ENCODE results near the gene UBXN10. TPM values are rescaled to one million over a fixed set of nuclear protein-coding genes. Genes with fewer than 3 reads are reported as not detected.
A peak's percentile ranks its signal among the peaks of the same experiment; 100 is the strongest.

The UBXN10 gene
- total RNA-seq, 1 donor from 2014 or later, result 5.0 TPM

GRCh38 chr1:20194757-20195461 lies 9.0 kb downstream of the UBXN10 start:
- Mint-ChIP-seq H3K4me1 (ENCODE audit: unreplicated experiment) (no peaks in the 10 kb centered on the region), H3K27me3 (peaks cover 12% of the 10 kb centered on the region), H3K36me3 (no peaks in the 10 kb centered on the region), H3K27ac (no peak overlapping the region), H3K4me3 (no peak overlapping the region), H3K9me3 (no peaks in the 10 kb centered on the region)
- no peak for DNase-seq (ENCODE audit: extremely low spot score, unreplicated experiment)
- TF ChIP-seq CTCF (conservative IDR thresholded peaks at IDR 0.05), result peak; percentile 77

GRCh38 chr1:20195462-20195780 lies 9.5 kb downstream of the UBXN10 start:
- H3K9me3 Mint-ChIP-seq, result no peaks in the 10 kb centered on the region
- H3K27ac Mint-ChIP-seq, result no peak overlapping the region
- H3K27me3 Mint-ChIP-seq, result peaks cover 16% of the 10 kb centered on the region
- no peak for DNase-seq (ENCODE audit: extremely low spot score, unreplicated experiment)
- H3K36me3 Mint-ChIP-seq, result no peaks in the 10 kb centered on the region
- peak; percentile 31 for TF ChIP-seq CTCF (conservative IDR thresholded peaks at IDR 0.05)
- no peak overlapping the region for H3K4me3 Mint-ChIP-seq
- H3K4me1 Mint-ChIP-seq (ENCODE audit: unreplicated experiment), result no peaks in the 10 kb centered on the region

- TF ChIP-seq CTCF (conservative IDR thresholded peaks at IDR 0.05), result no peak
- Mint-ChIP-seq H3K36me3 (no peaks in the 10 kb centered on the region), H3K27me3 (peaks cover 19% of the 10 kb centered on the region), H3K4me3 (no peak overlapping the region), H3K4me1 (ENCODE audit: unreplicated experiment) (no peaks in the 10 kb centered on the region), H3K27ac (no peak overlapping the region), H3K9me3 (no peaks in the 10 kb centered on the region)
- DNase-seq (ENCODE audit: extremely low spot score, unreplicated experiment), result no peak
These were observed 11.5 kb downstream of the UBXN10 start for GRCh38 chr1:20197329-20197791.

- TF ChIP-seq CTCF (conservative IDR thresholded peaks at IDR 0.05), result no peak
- Mint-ChIP-seq H3K27me3 (peaks cover 19% of the 10 kb centered on the region), H3K4me3 (no peak overlapping the region), H3K27ac (no peak overlapping the region), H3K9me3 (no peaks in the 10 kb centered on the region), H3K36me3 (no peaks in the 10 kb centered on the region), H3K4me1 (ENCODE audit: unreplicated experiment) (no peaks in the 10 kb centered on the region)
- no peak for DNase-seq (ENCODE audit: extremely low spot score, unreplicated experiment)
These were observed 12.4 kb downstream of the UBXN10 start for GRCh38 chr1:20198296-20198695.

- DNase-seq (ENCODE audit: extremely low spot score, unreplicated experiment), result no peak
- H3K9me3 Mint-ChIP-seq, result no peaks in the 10 kb centered on the region
- peaks cover 23% of the 10 kb centered on the region for H3K27me3 Mint-ChIP-seq
- no peaks in the 10 kb centered on the region for H3K36me3 Mint-ChIP-seq
- no peaks in the 10 kb centered on the region for H3K4me1 Mint-ChIP-seq (ENCODE audit: unreplicated experiment)
- no peak overlapping the region for H3K27ac Mint-ChIP-seq
- no peak for TF ChIP-seq CTCF (conservative IDR thresholded peaks at IDR 0.05)
- no peak overlapping the region for H3K4me3 Mint-ChIP-seq
These were observed 13.0 kb downstream of the UBXN10 start for GRCh38 chr1:20198918-20199317.

All from type B pancreatic cell (in vitro differentiated cells).